GM23338 (cell line): ENCODE results near the gene MAP1LC3B. TPM values are rescaled to one million over a fixed set of nuclear protein-coding genes. Genes with fewer than 3 reads are reported as not detected.

Experiments used
- ATAC-seq: fragments of 200-7000 bp; cut with Tn5 transposase; 3 replicates; pipeline ENCODE4 v1.9.1; 2020
- DNase-seq: peaks from one replicate; pipeline ENCODE4 v3.0.0-alpha.2; 2015; ENCODE audit warnings: low spot score
- H2AFZ ChIP-seq: fragments of 200-600 bp; sonication (generic); 2 replicates; pipeline ENCODE4 v1.8.0; 2016; ENCODE audit warnings: antibody characterized with exemption, mild to moderate bottlenecking, moderate library complexity
- H3F3A ChIP-seq: fragments of 200-600 bp; sonication (generic); replicated peaks from 2 replicates; pipeline ENCODE4 v1.8.0; 2017; ENCODE audit warnings: antibody characterized with exemption, mixed run types, low read depth
- H3K27ac ChIP-seq: fragments of 200-600 bp; sonication (generic); 2 replicates; pipeline ENCODE4 v1.6.1; 2016; ENCODE audit warnings: low read depth
- H3K27me3 ChIP-seq: fragments of 200-600 bp; sonication (generic); 2 replicates; pipeline ENCODE4 v1.8.0; 2016; ENCODE audit warnings: mild to moderate bottlenecking, mixed run types, moderate library complexity; ENCODE audit not compliant: insufficient read depth
- H3K36me3 ChIP-seq: fragments of 200-600 bp; sonication (generic); 2 replicates; pipeline ENCODE4 v1.8.0; 2016; ENCODE audit warnings: mild to moderate bottlenecking; ENCODE audit not compliant: insufficient read depth
- H3K4me1 ChIP-seq: fragments of 200-600 bp; sonication (generic); 2 replicates; pipeline ENCODE4 v1.8.0; 2016; ENCODE audit warnings: mild to moderate bottlenecking, moderate library complexity; ENCODE audit not compliant: insufficient read depth
- H3K4me2 ChIP-seq: fragments of 200-600 bp; sonication (generic); 2 replicates; pipeline ENCODE4 v1.7.1; 2017; ENCODE audit warnings: mixed run types
- H3K4me3 ChIP-seq: fragments of 200-600 bp; sonication (generic); 2 replicates; pipeline ENCODE4 v1.6.1; 2016; ENCODE audit warnings: mixed run types
- H3K79me2 ChIP-seq: fragments of 200-600 bp; sonication (generic); replicated peaks from 2 replicates; pipeline ENCODE4 v1.8.0; 2017; ENCODE audit warnings: mild to moderate bottlenecking; ENCODE audit not compliant: insufficient read depth
- H3K9me2 ChIP-seq: fragments of 200-600 bp; sonication (generic); 2 replicates; pipeline ENCODE4 v1.8.0; 2017; ENCODE audit not compliant: insufficient read depth
- H4K20me1 ChIP-seq: fragments of 200-600 bp; sonication (generic); replicated peaks from 2 replicates; pipeline ENCODE4 v1.8.0; 2017; ENCODE audit warnings: mild to moderate bottlenecking; ENCODE audit not compliant: insufficient read depth
- H3K27ac Mint-ChIP-seq: 2 replicates; pipeline ENCODE4 v1.8.0; 2020; ENCODE audit warnings: inconsistent platforms, mild to moderate bottlenecking, moderate library complexity, mixed read lengths
- H3K27me3 Mint-ChIP-seq: 3 replicates; pipeline ENCODE4 v1.8.0; 2022; ENCODE audit warnings: low read depth, mild to moderate bottlenecking, moderate library complexity, mixed read lengths, inconsistent platforms; ENCODE audit not compliant: insufficient read depth, poor library complexity
- H3K36me3 Mint-ChIP-seq: 3 replicates; pipeline ENCODE4 v1.8.0; 2021; ENCODE audit warnings: low read depth, mild to moderate bottlenecking, inconsistent platforms, moderate library complexity, mixed read lengths
- H3K4me1 Mint-ChIP-seq: 3 replicates; pipeline ENCODE4 v1.8.0; 2020; ENCODE audit warnings: mild to moderate bottlenecking, inconsistent platforms, mixed read lengths
- H3K4me3 Mint-ChIP-seq: 3 replicates; pipeline ENCODE4 v1.8.0; 2021; ENCODE audit warnings: moderate library complexity, mild to moderate bottlenecking, inconsistent platforms, mixed read lengths
- H3K9me3 Mint-ChIP-seq: 3 replicates; pipeline ENCODE4 v1.8.0; 2020; ENCODE audit warnings: moderate library complexity, mild to moderate bottlenecking, inconsistent platforms, mixed read lengths
- CREB1 ChIP-seq: fragments of 250-450 bp; sonication (Bioruptor Pico); IDR thresholded peaks from 2 replicates; pipeline ENCODE4 v1.5.0; 2020; ENCODE audit warnings: low read depth, mild to moderate bottlenecking, moderate library complexity
- EZH2 ChIP-seq: fragments of 200-600 bp; sonication (generic); IDR thresholded peaks from one replicate; pipeline ENCODE4 v1.8.0; 2017; ENCODE audit warnings: antibody characterized with exemption, mild to moderate bottlenecking, low read depth; ENCODE audit not compliant: unreplicated experiment
- EZH2phosphoT487 ChIP-seq: fragments of 200-600 bp; sonication (generic); IDR thresholded peaks from one replicate; pipeline ENCODE4 v1.8.1; 2018; ENCODE audit warnings: antibody characterized with exemption; ENCODE audit not compliant: unreplicated experiment
- JUNB ChIP-seq: IDR thresholded peaks from one replicate; pipeline ENCODE4 v1.6.1; 2016; ENCODE audit warnings: antibody characterized with exemption; ENCODE audit not compliant: unreplicated experiment
- NANOG ChIP-seq: IDR thresholded peaks from 2 replicates; pipeline ENCODE4 v1.6.1; 2016; ENCODE audit warnings: antibody characterized with exemption, borderline replicate concordance
- POLR2AphosphoS5 ChIP-seq: IDR thresholded peaks from 2 replicates; pipeline ENCODE4 v1.6.1; 2016; ENCODE audit warnings: antibody characterized with exemption, low read depth
- STAT1 ChIP-seq: IDR thresholded peaks from one replicate; pipeline ENCODE4 v1.6.1; 2016; ENCODE audit warnings: antibody characterized with exemption; ENCODE audit not compliant: unreplicated experiment
- ZNF114 ChIP-seq: fragments of 250-450 bp; sonication (Bioruptor Pico); IDR thresholded peaks from 2 replicates; pipeline ENCODE4 v1.5.0; 2020; ENCODE audit warnings: mild to moderate bottlenecking, moderate library complexity
- ZNF331 ChIP-seq: fragments of 250-450 bp; sonication (Bioruptor Pico); IDR thresholded peaks from 2 replicates; pipeline ENCODE4 v1.5.0; 2020; ENCODE audit warnings: low read depth, mild to moderate bottlenecking, moderate library complexity
- polyA plus RNA-seq: library from polyadenylated mRNA; unstranded; fragments of >200 nt; fragmentation: Nextera tagmentation; extraction: Ambion mirVana; gene quantifications from 2 replicates; pipeline ENCODE4 v1.2.1, GENCODE V29; 2016
- total RNA-seq: library from RNA; depleted of rRNA; stranded (reverse); fragments of >200 nt; shearing (Covaris generic); gene quantifications from 2 replicates; pipeline ENCODE4 v1.2.3, GENCODE V29; 2014
- TF ChIP-seq, protein P1 (sequence below): fragments of 250-450 bp; sonication (Bioruptor Pico); IDR thresholded peaks from 2 replicates; pipeline ENCODE4 v1.5.0; 2020; ENCODE audit warnings: mild to moderate bottlenecking, moderate library complexity
- TF ChIP-seq, protein P2 (sequence below), 2 experiments: fragments of 200-600 bp in 1 of 2; sonication (generic) in 1 of 2; conservative IDR thresholded peaks; 2 replicates each; pipeline versions ENCODE4 v1.5.1 to v1.6.1; 2016 to 2017; ENCODE audit warnings: antibody characterized with exemption in 2 of 2, low read depth in 2 of 2, mild to moderate bottlenecking in 2 of 2, moderate library complexity in 1 of 2
- TF ChIP-seq, protein P3 (sequence below): IDR thresholded peaks from 2 replicates; pipeline ENCODE4 v1.6.1; 2016; ENCODE audit warnings: antibody characterized with exemption
- TF ChIP-seq, protein P4 (sequence below): IDR thresholded peaks from one replicate; pipeline ENCODE4 v1.6.1; 2018; ENCODE audit warnings: antibody characterized with exemption; ENCODE audit not compliant: unreplicated experiment

Gene MAP1LC3B
- total and polyA plus RNA-seq, 2 experiments from 2014 or later, result 35.9 to 80.2 TPM

DNA sequence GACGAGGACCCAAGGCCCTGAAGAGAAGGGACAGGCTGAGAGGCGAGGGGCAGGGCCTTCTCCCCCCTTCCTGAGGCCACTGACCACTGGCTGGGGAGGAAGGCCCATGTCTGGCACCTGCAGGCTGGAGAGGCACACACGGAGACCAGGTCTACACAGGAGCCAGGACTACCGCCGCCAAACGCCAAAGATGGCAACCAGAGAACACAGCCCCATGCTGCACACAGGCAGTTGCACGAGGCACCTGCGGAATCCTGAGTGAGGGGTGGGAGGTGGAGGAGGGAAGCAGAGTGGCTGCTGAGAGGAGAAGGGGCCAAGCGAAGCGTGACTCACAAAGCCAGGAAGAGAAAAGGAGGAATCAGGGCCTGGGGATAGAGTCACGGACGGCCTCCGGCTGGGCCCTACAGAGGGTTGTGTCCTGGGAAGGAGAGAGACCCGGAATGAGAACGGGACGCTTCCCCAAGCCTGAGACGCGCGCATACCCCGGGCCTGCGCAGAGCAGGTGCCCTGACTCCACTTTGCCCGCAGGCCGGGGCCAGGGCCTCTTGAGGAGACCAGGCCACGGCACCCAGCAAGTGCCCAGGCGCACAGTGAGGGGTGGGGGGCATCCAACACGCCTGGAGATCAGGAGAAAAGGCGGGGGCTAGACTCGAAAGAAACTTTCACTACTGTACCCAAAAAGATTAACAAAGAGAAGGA lies 46.3 kb upstream of the MAP1LC3B start:
- ATAC-seq (no peak), DNase-seq (no peak)
- Histone ChIP-seq H3K27me3 (no peaks in the 10 kb centered on the region), H2AFZ (no peak overlapping the region), H3K36me3 (no peaks in the 10 kb centered on the region; the same call in 1 of the 2 replicates), H3K27ac (no peak overlapping the region), H3K4me3 (no peak overlapping the region), H3K4me2 (no peak overlapping the region), H4K20me1 (peaks cover 2% of the 10 kb centered on the region), H3K4me1 (no peaks in the 10 kb centered on the region), H3K79me2 (peaks cover 4% of the 10 kb centered on the region; the same call in 1 of the 2 replicates), H3K9me2 (no peaks in the 10 kb centered on the region), H3F3A (no peaks in the 10 kb centered on the region)
- Mint-ChIP-seq H3K27me3 (peaks cover 13% of the 10 kb centered on the region), H3K9me3 (no peaks in the 10 kb centered on the region; the same call in 2 of the 3 replicates), H3K4me1 (peaks cover 15% of the 10 kb centered on the region), H3K36me3 (peaks cover 15% of the 10 kb centered on the region), H3K4me3 (no peak overlapping the region), H3K27ac (peak overlapping the region; percentile 87)
- TF ChIP-seq POLR2AphosphoS5 (no peak), NANOG (no peak), JUNB (no peak), CREB1 (no peak), ZNF331 (CRISPR knock-in tag) (no peak), STAT1 (no peak), EZH2 (no peak), ZNF114 (CRISPR knock-in tag) (no peak), EZH2phosphoT487 (no peak)
- TF ChIP-seq, protein P1, sequence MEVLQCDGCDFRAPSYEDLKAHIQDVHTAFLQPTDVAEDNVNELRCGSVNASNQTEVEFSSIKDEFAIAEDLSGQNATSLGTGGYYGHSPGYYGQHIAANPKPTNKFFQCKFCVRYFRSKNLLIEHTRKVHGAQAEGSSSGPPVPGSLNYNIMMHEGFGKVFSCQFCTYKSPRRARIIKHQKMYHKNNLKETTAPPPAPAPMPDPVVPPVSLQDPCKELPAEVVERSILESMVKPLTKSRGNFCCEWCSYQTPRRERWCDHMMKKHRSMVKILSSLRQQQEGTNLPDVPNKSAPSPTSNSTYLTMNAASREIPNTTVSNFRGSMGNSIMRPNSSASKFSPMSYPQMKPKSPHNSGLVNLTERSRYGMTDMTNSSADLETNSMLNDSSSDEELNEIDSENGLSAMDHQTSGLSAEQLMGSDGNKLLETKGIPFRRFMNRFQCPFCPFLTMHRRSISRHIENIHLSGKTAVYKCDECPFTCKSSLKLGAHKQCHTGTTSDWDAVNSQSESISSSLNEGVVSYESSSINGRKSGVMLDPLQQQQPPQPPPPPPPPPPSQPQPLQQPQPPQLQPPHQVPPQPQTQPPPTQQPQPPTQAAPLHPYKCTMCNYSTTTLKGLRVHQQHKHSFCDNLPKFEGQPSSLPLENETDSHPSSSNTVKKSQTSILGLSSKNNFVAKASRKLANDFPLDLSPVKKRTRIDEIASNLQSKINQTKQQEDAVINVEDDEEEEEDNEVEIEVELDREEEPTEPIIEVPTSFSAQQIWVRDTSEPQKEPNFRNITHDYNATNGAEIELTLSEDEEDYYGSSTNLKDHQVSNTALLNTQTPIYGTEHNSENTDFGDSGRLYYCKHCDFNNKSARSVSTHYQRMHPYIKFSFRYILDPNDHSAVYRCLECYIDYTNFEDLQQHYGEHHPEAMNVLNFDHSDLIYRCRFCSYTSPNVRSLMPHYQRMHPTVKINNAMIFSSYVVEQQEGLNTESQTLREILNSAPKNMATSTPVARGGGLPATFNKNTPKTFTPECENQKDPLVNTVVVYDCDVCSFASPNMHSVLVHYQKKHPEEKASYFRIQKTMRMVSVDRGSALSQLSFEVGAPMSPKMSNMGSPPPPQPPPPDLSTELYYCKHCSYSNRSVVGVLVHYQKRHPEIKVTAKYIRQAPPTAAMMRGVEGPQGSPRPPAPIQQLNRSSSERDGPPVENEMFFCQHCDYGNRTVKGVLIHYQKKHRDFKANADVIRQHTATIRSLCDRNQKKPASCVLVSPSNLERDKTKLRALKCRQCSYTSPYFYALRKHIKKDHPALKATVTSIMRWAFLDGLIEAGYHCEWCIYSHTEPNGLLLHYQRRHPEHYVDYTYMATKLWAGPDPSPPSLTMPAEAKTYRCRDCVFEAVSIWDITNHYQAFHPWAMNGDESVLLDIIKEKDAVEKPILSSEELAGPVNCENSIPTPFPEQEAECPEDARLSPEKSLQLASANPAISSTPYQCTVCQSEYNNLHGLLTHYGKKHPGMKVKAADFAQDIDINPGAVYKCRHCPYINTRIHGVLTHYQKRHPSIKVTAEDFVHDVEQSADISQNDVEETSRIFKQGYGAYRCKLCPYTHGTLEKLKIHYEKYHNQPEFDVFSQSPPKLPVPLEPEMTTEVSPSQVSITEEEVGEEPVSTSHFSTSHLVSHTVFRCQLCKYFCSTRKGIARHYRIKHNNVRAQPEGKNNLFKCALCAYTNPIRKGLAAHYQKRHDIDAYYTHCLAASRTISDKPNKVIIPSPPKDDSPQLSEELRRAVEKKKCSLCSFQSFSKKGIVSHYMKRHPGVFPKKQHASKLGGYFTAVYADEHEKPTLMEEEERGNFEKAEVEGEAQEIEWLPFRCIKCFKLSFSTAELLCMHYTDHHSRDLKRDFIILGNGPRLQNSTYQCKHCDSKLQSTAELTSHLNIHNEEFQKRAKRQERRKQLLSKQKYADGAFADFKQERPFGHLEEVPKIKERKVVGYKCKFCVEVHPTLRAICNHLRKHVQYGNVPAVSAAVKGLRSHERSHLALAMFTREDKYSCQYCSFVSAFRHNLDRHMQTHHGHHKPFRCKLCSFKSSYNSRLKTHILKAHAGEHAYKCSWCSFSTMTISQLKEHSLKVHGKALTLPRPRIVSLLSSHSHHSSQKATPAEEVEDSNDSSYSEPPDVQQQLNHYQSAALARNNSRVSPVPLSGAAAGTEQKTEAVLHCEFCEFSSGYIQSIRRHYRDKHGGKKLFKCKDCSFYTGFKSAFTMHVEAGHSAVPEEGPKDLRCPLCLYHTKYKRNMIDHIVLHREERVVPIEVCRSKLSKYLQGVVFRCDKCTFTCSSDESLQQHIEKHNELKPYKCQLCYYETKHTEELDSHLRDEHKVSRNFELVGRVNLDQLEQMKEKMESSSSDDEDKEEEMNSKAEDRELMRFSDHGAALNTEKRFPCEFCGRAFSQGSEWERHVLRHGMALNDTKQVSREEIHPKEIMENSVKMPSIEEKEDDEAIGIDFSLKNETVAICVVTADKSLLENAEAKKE (CRISPR knock-in tag), result no peak
- TF ChIP-seq, protein P2, sequence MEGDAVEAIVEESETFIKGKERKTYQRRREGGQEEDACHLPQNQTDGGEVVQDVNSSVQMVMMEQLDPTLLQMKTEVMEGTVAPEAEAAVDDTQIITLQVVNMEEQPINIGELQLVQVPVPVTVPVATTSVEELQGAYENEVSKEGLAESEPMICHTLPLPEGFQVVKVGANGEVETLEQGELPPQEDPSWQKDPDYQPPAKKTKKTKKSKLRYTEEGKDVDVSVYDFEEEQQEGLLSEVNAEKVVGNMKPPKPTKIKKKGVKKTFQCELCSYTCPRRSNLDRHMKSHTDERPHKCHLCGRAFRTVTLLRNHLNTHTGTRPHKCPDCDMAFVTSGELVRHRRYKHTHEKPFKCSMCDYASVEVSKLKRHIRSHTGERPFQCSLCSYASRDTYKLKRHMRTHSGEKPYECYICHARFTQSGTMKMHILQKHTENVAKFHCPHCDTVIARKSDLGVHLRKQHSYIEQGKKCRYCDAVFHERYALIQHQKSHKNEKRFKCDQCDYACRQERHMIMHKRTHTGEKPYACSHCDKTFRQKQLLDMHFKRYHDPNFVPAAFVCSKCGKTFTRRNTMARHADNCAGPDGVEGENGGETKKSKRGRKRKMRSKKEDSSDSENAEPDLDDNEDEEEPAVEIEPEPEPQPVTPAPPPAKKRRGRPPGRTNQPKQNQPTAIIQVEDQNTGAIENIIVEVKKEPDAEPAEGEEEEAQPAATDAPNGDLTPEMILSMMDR (conservative IDR thresholded peaks at IDR 0.05; ENCODE audit: low read depth in 2 of 2), result no peak
- TF ChIP-seq, protein P3, sequence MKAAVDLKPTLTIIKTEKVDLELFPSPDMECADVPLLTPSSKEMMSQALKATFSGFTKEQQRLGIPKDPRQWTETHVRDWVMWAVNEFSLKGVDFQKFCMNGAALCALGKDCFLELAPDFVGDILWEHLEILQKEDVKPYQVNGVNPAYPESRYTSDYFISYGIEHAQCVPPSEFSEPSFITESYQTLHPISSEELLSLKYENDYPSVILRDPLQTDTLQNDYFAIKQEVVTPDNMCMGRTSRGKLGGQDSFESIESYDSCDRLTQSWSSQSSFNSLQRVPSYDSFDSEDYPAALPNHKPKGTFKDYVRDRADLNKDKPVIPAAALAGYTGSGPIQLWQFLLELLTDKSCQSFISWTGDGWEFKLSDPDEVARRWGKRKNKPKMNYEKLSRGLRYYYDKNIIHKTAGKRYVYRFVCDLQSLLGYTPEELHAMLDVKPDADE, result no peak
- TF ChIP-seq, protein P4, sequence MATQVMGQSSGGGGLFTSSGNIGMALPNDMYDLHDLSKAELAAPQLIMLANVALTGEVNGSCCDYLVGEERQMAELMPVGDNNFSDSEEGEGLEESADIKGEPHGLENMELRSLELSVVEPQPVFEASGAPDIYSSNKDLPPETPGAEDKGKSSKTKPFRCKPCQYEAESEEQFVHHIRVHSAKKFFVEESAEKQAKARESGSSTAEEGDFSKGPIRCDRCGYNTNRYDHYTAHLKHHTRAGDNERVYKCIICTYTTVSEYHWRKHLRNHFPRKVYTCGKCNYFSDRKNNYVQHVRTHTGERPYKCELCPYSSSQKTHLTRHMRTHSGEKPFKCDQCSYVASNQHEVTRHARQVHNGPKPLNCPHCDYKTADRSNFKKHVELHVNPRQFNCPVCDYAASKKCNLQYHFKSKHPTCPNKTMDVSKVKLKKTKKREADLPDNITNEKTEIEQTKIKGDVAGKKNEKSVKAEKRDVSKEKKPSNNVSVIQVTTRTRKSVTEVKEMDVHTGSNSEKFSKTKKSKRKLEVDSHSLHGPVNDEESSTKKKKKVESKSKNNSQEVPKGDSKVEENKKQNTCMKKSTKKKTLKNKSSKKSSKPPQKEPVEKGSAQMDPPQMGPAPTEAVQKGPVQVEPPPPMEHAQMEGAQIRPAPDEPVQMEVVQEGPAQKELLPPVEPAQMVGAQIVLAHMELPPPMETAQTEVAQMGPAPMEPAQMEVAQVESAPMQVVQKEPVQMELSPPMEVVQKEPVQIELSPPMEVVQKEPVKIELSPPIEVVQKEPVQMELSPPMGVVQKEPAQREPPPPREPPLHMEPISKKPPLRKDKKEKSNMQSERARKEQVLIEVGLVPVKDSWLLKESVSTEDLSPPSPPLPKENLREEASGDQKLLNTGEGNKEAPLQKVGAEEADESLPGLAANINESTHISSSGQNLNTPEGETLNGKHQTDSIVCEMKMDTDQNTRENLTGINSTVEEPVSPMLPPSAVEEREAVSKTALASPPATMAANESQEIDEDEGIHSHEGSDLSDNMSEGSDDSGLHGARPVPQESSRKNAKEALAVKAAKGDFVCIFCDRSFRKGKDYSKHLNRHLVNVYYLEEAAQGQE, result no peak
